Measurements from ENCODE around the gene RBM46.
"Not testable (repeated sequence)": the region's sequence is repeated elsewhere in the genome, so short reads cannot be mapped to it uniquely, and the experiment has no call there.

The RBM46 gene

DNA sequence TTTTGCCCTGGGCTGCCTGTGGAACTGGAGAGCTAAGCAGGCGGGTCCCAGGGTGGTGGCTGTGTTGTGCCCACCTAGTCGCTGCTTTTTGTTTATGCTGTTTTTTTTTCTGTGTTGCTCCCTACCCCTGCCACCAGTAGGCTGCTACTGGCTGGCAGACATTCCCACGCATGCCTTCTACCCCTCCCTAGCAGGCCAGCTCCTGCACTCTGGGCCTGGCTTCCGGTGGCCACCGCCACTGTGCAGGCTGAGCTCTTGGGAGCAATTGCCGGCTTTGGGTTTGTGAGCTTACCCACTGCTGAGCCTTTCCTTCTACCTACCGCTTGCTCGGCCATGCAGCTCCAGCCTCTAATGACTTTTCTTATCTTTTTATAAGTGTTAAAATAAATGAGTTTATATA, 57.6 kb downstream of the RBM46 start:
- no peak for DNase-seq

DNA sequence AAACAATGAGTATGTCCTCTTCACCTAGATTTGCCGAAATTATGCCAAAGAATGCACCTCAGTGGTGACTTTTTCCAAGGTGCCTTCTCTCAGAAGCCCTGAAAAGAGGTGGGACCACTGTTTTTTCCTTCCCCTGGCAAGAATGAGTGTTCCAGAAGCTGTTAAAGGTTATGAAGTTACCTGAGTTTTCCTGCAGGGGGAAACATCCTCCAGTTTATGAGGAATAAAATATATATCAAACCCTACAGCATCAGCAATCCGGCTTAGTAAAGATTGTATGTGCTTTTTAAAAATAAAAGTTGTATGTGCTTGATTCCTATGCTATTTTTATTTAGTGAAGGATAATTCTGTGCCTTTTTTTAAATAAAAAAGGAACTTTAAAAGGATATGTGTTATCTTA, 73.3 kb downstream of the RBM46 start:
- DNase-seq: no peak

DNA sequence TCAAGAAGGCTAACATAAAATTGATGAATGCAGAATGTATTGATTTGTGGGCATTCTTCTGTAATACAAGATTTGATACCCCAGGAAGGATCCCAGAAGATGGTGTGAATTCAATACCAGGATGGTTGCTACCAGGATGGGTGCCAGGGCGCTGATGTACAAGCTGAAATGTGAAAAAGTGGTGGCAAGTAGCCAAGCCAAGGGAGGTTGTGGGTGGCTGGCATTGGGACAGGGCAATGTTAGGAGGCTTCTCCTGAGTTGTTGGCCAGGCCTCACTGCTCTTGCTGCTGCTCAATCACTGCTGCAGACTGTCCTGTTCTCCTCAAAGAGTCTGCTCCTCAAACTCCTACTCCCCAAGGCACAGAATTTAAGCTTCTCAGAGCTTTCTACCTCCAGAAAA, 77.1 kb downstream of the RBM46 start:
- DNase-seq: no peak

DNA sequence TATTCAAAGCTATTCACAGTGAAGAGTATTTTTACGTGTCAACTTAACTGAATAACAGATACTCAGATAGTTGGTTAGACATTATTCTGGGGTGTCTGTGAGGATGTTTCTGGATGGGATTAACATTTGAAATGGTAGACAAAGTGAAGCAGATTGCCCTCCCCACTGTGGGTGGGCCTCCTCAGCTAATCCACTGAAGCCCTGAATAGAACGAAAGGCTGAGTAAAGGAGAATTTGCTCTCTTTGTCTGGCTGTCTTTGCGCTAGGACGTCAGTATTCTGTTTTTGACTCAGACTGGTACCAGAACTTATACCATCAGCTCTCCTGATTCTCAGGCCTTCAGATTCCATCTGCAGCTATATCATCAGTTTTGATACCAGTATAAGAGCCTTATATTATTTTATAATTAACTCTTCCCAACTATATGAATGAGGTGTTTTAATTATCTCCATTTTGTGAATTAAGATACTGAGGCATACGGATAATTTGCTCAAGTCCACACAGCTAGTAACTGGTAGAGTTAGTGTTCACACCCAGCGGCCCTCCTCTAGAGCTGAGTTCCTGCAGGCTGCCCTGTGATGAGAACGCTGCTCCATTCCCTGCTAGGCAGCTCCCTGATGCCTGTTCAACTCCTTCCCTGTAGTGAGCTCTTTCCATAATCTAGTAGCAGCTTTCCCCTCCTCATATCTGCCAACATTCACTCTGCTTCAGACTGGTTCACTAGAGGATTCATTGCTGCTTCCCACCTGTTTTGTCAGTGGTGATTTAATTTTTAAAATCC, 87.5 kb downstream of the RBM46 start:
- DNase-seq: no peak

DNA sequence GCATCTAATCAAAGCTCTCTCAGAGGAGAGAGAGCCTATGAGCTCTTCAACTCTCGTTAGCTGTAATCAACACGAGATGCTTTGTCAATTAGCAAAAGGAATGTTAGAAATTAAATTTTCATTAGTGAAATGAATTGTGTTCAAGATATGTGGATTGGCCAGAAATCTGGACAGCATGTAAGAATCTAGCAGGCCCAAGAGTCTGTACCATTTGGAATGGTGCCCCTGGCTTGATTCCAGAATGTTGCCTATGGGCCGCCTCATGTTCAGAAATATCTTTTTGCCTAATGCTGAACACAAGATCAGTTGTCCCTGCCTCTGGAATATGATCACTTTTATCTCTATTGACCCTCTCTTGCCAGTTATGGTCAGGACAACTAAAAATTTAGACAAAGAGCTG, 88.2 kb downstream of the RBM46 start:
- DNase-seq: no peak

DNA sequence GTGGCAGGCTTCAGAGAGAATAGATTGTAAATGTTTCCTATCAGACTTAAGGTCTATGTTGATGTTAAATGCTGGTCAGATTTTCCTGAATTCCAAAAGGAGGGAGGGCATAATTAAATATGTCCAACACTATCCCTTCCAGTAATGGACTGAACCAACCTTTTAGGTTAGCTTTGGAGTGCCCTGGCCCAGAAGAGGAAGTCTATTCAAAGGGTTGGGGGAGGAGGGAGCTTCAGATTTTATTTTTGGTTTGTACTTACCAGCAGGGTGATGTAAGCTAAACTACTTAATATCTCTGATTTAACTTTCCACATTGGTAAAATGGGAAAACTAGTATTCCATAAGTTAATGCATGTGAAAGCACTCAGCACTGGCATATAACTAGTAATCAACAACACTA, 91.1 kb downstream of the RBM46 start:
- DNase-seq: no peak

DNA sequence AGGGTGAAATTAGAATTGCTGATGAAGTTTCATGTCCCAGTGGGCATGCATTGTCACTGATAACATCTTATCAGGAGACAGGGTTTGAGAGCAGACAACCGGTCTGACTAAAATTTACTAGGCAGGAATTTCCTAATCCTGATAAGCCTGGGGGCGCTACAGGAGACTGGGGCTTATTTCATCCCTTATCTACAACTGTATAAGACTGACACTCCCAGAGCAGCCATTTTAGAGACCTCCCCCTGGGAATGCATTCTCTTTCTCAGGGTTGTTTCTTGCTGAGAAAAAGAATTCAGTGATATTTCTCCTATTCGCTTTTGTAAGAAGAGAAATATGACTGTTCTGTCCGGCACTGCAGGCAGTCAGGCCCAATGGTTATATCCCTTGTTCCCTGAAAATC, 93.0 kb downstream of the RBM46 start:
- not testable (repeated sequence) for DNase-seq

DNA sequence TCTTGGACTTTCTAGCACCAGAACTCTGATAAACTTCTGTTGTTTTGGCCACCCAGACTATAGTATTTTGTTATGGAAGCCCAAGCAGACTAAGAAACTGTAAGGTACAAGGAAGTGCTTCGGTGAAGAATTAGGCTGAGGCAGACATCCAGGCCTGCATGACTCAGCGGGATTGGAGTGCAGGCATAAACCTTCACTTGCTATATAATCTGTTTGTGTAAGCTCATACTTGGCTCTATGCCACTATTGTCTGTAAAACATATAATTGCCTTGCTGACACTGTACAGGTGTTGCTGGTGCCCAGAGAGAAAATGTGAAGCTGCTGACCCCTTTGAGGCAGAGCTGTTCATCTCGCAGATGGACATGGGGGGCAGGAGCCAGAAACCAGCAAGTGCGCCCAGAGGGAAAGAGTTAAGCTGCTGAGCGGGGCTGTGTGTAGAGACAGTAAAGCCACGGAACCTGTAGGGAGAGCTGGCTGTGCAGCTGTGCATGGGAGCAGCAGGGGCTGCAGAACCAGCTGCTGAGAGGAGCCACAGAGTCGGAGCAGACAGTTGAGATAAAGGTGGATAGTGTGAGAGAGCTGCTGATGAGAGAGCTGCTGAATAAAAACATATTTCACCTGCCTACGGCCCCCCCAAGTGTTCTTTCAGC, 96.2 kb downstream of the RBM46 start:
- no peak for DNase-seq

Measured in NCI-H226 (cell line).